DND-41 (cell line): ENCODE measurements around the gene POLL.

Experiments
- ATAC-seq: fragments of 200-7000 bp; cut with Tn5 transposase; 3 replicates; pipeline ENCODE4 v1.9.1; 2021; ENCODE audit warnings: low read depth; ENCODE audit not compliant: insufficient read depth
- DNase-seq: peaks from one replicate; pipeline ENCODE4 v3.0.0-alpha.2; 2020
- H2AFZ ChIP-seq: 2 replicates; pipeline ENCODE4 v1.6.0; 2012; ENCODE audit warnings: low read depth, low read length
- H3K27ac ChIP-seq: 2 replicates; pipeline ENCODE4 v1.5.1; 2012; ENCODE audit warnings: low read length, inconsistent platforms
- H3K27me3 ChIP-seq: fragments of 200-600 bp; sonication (generic); 2 replicates; pipeline ENCODE4 v1.6.0; 2012; ENCODE audit warnings: low read length, mild to moderate bottlenecking, inconsistent platforms; ENCODE audit not compliant: insufficient read depth, poor library complexity
- H3K36me3 ChIP-seq: 2 replicates; pipeline ENCODE4 v1.5.1; 2012; ENCODE audit warnings: low read length, inconsistent platforms; ENCODE audit not compliant: insufficient read depth
- H3K4me1 ChIP-seq: 2 replicates; pipeline ENCODE4 v1.5.1; 2012; ENCODE audit warnings: mild to moderate bottlenecking, low read length; ENCODE audit not compliant: insufficient read depth
- H3K4me2 ChIP-seq: 2 replicates; pipeline ENCODE4 v1.6.0; 2012; ENCODE audit warnings: mild to moderate bottlenecking, moderate library complexity, low read length, inconsistent platforms; ENCODE audit not compliant: insufficient read depth
- H3K4me3 ChIP-seq, 2 experiments: fragments of 200-600 bp in 1 of 2; shearing (Covaris generic) in 1 of 2; 2 replicates each; pipeline ENCODE4 v1.5.1; 2012 to 2016; ENCODE audit warnings: inconsistent platforms in 2 of 2, low read length in 2 of 2, mild to moderate bottlenecking in 2 of 2, low read depth in 1 of 2, moderate library complexity in 1 of 2
- H3K79me2 ChIP-seq: 2 replicates; pipeline ENCODE4 v1.6.0; 2012; ENCODE audit warnings: low read length, inconsistent platforms; ENCODE audit not compliant: insufficient read depth
- H3K9ac ChIP-seq: 2 replicates; pipeline ENCODE4 v1.6.0; 2012; ENCODE audit warnings: low read depth, mild to moderate bottlenecking, inconsistent platforms, low read length, moderate library complexity
- H3K9me3 ChIP-seq: 2 replicates; pipeline ENCODE4 v1.5.1; 2012; ENCODE audit warnings: low read length, moderate library complexity, mild to moderate bottlenecking, inconsistent platforms; ENCODE audit not compliant: insufficient read depth, severe bottlenecking
- H4K20me1 ChIP-seq: 2 replicates; pipeline ENCODE4 v1.6.0; 2012; ENCODE audit warnings: low read length; ENCODE audit not compliant: insufficient read depth
- EZH2 ChIP-seq: IDR thresholded peaks from 3 replicates; pipeline ENCODE4 v1.6.1; 2012; ENCODE audit warnings: borderline replicate concordance, low read depth, mild to moderate bottlenecking, moderate library complexity, low read length, inconsistent platforms; ENCODE audit not compliant: severe bottlenecking
- TF ChIP-seq, protein P1 (sequence below): IDR thresholded peaks from 2 replicates; pipeline ENCODE4 v1.5.1; 2012; ENCODE audit warnings: borderline replicate concordance, low read length, moderate library complexity, mild to moderate bottlenecking; ENCODE audit not compliant: poor library complexity, severe bottlenecking; ENCODE audit errors: extremely low read depth

POLL gene

DNA sequence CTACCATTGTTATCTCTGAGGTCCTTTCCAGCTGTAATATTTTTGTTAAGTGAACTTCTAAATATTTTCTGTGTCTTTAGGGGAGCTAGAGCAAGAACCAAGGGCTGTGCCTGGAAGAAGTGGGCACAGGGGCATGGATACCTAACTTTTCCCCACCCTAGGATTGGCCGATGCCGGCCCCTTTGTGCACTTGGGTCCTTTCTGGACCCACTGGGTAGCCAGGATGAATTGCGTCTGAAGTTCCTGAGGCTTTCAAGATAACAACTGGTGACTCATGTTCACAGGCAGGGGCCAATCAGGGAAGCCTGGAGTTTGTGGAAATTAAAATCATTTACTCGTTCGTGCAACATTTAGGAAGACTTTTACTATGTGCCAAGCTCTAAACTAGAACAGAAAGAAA, 822 bp upstream of the POLL start:
- Histone ChIP-seq H3K9me3 (no peaks in the 10 kb centered on the region), H3K27ac (peak overlapping the region; percentile 7; the same call in 1 of the 2 replicates), H2AFZ (peak overlapping the region; percentile 80), H3K4me2 (peak overlapping the region; percentile 90), H3K27me3 (no peaks in the 10 kb centered on the region), H3K36me3 (peaks cover 15% of the 10 kb centered on the region), H3K4me3 (peak overlapping the region; percentile 54 to 82), H3K4me1 (peaks cover 26% of the 10 kb centered on the region), H4K20me1 (no peaks in the 10 kb centered on the region), H3K9ac (peak overlapping the region; percentile 65), H3K79me2 (peaks cover 10% of the 10 kb centered on the region)
- ATAC-seq (no peak), DNase-seq (no peak)
- TF ChIP-seq, protein P1, sequence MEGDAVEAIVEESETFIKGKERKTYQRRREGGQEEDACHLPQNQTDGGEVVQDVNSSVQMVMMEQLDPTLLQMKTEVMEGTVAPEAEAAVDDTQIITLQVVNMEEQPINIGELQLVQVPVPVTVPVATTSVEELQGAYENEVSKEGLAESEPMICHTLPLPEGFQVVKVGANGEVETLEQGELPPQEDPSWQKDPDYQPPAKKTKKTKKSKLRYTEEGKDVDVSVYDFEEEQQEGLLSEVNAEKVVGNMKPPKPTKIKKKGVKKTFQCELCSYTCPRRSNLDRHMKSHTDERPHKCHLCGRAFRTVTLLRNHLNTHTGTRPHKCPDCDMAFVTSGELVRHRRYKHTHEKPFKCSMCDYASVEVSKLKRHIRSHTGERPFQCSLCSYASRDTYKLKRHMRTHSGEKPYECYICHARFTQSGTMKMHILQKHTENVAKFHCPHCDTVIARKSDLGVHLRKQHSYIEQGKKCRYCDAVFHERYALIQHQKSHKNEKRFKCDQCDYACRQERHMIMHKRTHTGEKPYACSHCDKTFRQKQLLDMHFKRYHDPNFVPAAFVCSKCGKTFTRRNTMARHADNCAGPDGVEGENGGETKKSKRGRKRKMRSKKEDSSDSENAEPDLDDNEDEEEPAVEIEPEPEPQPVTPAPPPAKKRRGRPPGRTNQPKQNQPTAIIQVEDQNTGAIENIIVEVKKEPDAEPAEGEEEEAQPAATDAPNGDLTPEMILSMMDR = no peak
- TF ChIP-seq EZH2 = no peak

DNA sequence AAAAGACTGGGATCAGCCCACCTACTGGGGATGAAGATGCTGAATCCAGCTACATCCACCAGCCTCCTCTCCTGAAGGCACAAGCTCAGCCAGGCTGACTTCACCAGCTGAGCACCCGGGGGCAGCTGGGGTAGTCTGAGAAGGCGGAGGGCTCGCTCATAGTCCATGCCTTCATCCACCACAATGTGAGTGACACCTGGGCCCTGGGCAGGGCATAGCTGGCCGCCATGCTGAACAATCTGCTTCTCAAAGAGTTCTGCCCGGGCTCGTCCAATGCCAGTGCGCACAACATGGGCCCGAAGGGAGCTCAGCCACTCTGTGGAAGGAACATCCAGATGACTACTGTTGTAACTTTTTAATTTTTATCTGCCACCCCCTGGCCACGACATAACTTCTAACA, 2.2 kb downstream of the POLL start:
- H3K4me1 ChIP-seq = peaks cover 26% of the 10 kb centered on the region
- no peaks in the 10 kb centered on the region for H3K27me3 ChIP-seq
- TF ChIP-seq EZH2 = no peak
- TF ChIP-seq, protein P1 = no peak
- H3K4me2 ChIP-seq = 0 out of 2 replicates have a peak overlapping the region, but pooled peaks have one; percentile 4
- no peak overlapping the region for H3K27ac ChIP-seq
- ATAC-seq = no peak
- no peaks in the 10 kb centered on the region for H4K20me1 ChIP-seq
- no peak overlapping the region for H2AFZ ChIP-seq
- no peak overlapping the region for H3K9ac ChIP-seq
- H3K36me3 ChIP-seq = peaks cover 28% of the 10 kb centered on the region
- H3K4me3 ChIP-seq = no peak overlapping the region
- no peaks in the 10 kb centered on the region for H3K9me3 ChIP-seq
- no peak for DNase-seq
- peaks cover 10% of the 10 kb centered on the region for H3K79me2 ChIP-seq

DNA sequence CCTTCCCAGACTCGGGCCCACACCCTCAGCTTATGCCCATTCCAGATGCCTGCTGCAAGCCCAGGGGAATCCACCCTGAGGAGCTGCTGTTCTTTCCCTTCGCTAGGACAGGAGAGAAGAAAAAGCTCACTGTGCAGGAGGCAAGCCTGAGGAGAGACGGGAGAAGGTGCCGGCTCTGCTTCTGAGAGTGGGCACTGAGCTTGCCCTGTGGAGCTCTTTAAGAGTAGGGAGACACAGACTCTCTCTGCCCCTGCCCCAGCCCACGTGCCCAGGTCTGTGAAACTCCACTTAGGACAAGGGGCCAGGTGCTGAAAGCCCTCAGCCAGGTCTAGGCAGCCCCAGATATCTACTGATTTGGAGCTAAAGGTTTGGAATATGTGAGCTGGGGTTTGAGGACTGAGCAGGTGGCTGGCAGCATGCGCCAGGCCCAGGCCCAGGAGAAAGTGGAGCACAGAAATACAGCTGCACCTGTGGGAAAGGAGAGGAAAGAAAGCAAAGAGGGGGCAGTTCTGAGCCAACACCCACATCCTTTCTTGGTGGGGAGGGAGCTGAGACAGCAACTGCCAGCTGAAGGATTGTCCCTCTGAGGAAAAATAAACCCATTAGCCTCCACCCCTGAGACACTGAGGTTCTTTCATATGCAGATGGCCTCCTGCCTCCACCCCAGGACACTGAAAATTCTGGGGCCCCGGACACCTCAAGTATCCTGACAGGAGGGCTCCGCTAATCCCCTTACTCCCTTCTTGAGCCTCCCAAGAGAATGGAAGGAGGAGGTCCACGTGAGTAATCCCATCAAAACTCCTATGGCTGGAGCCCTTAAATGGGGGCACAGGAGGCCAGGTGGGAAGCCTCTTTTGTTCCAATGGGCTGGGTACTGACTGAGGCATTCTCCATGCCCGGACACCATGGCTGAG, 7.3 kb downstream of the POLL start:
- peak; percentile 35 for DNase-seq
- Histone ChIP-seq H2AFZ (no peak overlapping the region), H3K27ac (peak overlapping the region; percentile 34; the same call in 1 of the 2 replicates), H3K4me2 (no peak overlapping the region), H4K20me1 (0 out of 2 replicates have a peak, but pooled peaks cover 3% of the 10 kb centered on the region), H3K27me3 (no peaks in the 10 kb centered on the region), H3K4me1 (no peaks in the 10 kb centered on the region; the same call in 1 of the 2 replicates), H3K9me3 (no peaks in the 10 kb centered on the region), H3K4me3 (no peak overlapping the region), H3K9ac (no peak overlapping the region), H3K79me2 (no peaks in the 10 kb centered on the region), H3K36me3 (peaks cover 44% of the 10 kb centered on the region)
- ATAC-seq = peak; percentile 50
- TF ChIP-seq, protein P1 = no peak
- no peak for TF ChIP-seq EZH2
